Stomach (tissue), 9 donors: ENCODE measurements around the gene HHIPL1. TPM values are rescaled to one million over a fixed set of nuclear protein-coding genes. Genes with fewer than 3 reads are reported as not detected.

Experiments
- DNase-seq, 2 donors: peaks; one replicate each; pipeline versions ENCODE4 v3.0.0 to v3.0.0-alpha.2; 2013 to 2019
- H3K27ac ChIP-seq, 5 donors: fragments of 200-600 bp in 4 of 5; sonication (generic) in 4 of 5; one replicate each; pipeline ENCODE4 v1.5.1; 2013 to 2019; ENCODE audit warnings: mild to moderate bottlenecking in 1 of 5, moderate library complexity in 1 of 5
- H3K27me3 ChIP-seq, 3 donors: fragments of 200-600 bp; sonication (generic); one replicate each; pipeline ENCODE4 v1.5.1; 2017 to 2019; ENCODE audit warnings: mixed run types in 1 of 3
- H3K36me3 ChIP-seq, 4 donors: fragments of 200-600 bp; sonication (generic); 1 replicate in 3 of 4; 2 replicates in 1 of 4; pipeline ENCODE4 v1.5.1; 2016 to 2019
- H3K4me1 ChIP-seq, 4 donors: fragments of 200-600 bp; sonication (generic); one replicate each; pipeline ENCODE4 v1.5.1; 2016 to 2019
- H3K4me3 ChIP-seq, 4 donors: fragments of 200-600 bp; sonication (generic) in 3 of 4; one replicate each; pipeline ENCODE4 v1.5.1; 2016 to 2019; ENCODE audit warnings: mild to moderate bottlenecking in 1 of 4
- H3K9me3 ChIP-seq, 4 donors: fragments of 200-600 bp; sonication (generic); one replicate each; pipeline ENCODE4 v1.5.1; 2016 to 2019
- CTCF ChIP-seq, 7 experiments: fragments of 450-650 bp in 4 of 7; fragments of 200-600 bp in 3 of 7; sonication (generic) in 3 of 7; IDR thresholded peaks; one replicate each; pipeline ENCODE4 v1.5.1; 2016 to 2019; ENCODE audit warnings: antibody characterized with exemption in 7 of 7, control low read depth in 2 of 7, mild to moderate bottlenecking in 1 of 7
- EP300 ChIP-seq: sonication (generic); formaldehyde crosslinking; IDR thresholded peaks from one replicate; pipeline ENCODE4 v1.6.1; 2017; ENCODE audit warnings: antibody characterized with exemption
- POLR2A ChIP-seq, 4 donors: fragments of 450-650 bp; IDR thresholded peaks; one replicate each; pipeline ENCODE4 v1.6.1; 2016; ENCODE audit warnings: antibody characterized with exemption in 4 of 4, control low read depth in 2 of 4, mild to moderate bottlenecking in 1 of 4, moderate library complexity in 1 of 4
- POLR2AphosphoS5 ChIP-seq, 3 donors: sonication (generic); formaldehyde crosslinking; IDR thresholded peaks; one replicate each; pipeline ENCODE4 v1.6.1; 2016; ENCODE audit warnings: antibody characterized with exemption in 3 of 3
- WGBS, 5 donors: extraction: QIAGEN DNeasy Blood & Tissue Kit in 3 of 5; methylation state at CpG; one replicate each; pipeline versions ENCODE4 v1.1.5 to v1.1.7; 2013 to 2018; 5-methylcytosine and 5-hydroxymethylcytosine counted together
- intact Hi-C: fragments of 100-400 bp; cut with DNase I; formaldehyde crosslinking; loops from one replicate; pipeline ENCODE4 v1.15.1; 2023; ENCODE audit warnings: low total_unique reads
- polyA plus RNA-seq, 3 donors: library from polyadenylated mRNA; stranded (reverse); fragments of 200-250 nt; gene quantifications; one replicate each; pipeline ENCODE4 v1.2.3, GENCODE V29; 2013
- total RNA-seq, 5 donors: library from RNA; depleted of rRNA; stranded (reverse); fragments of >200 nt; gene quantifications; one replicate each; pipeline versions ENCODE4 v1.1.0 to v1.2.3, GENCODE V29; 2014 to 2016
- donor health status: healthy with polysubstance abuse.
- donor health status: Bipolar disorder and iron deficiency.
- donor health status: healthy.

The HHIPL1 gene
- total and polyA plus RNA-seq, 8 donors: 0.15 to 2.0 (median 0.68) TPM; not detected in 1

DNA sequence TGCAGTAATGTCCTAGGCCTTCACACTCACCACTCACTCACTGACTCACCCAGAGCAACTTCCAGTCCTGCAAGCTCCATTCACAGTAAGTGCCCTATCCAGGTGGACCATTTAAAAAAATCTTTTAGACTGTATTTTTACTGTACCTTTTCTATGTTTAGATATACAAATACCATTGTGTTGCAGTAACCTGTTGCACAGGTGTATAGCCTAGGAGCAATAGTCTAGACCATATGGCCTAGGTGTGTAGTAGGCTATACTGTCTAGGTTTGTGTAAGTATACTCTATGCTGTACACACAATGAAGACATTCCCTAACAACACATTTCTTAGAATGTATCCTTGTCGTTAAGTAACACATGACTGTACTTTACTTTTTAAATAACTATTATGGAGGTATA lies 56.3 kb downstream of the HHIPL1 start:
- Histone ChIP-seq H3K27ac (no peak overlapping the region), H3K27me3 (no peaks in the 10 kb centered on the region), H3K9me3 (peaks cover 0 to 24% (median 12%) of the 10 kb centered on the region in 4 donors), H3K4me3 (no peak overlapping the region), H3K4me1 (no peaks in the 10 kb centered on the region), H3K36me3 (peaks cover 0 to 6% (median 0%) of the 10 kb centered on the region in 4 donors)
- TF ChIP-seq EP300 (no peak), POLR2AphosphoS5 (IDR thresholded peaks at IDR 0.05) (no peak), POLR2A (IDR thresholded peaks at IDR 0.05) (no peak), CTCF (IDR thresholded peaks at IDR 0.05) (no peak)
- intact Hi-C loops: no loop called here
- DNase-seq: no peak
- WGBS, 5 donors: 88 to 98% (median 95%) methylated on average over 1 of the region's 1 CpG

DNA sequence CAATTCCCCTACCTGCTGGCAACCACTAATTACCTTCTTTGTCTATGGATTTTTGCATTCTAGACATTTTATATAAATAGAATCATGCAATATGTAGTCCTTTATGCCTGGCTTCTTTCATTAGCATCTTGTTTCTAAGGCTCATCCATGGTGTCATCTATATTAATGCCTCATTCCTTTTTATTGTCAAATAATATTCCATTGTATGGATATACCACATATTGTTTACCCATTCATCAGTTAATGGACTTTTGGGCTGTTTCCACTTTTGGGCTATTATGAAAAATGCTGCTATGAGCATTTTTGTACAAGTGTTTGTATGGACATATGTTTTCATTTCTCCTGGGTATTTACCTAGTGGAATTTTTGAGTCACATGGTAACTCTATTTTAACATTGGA lies 57.2 kb downstream of the HHIPL1 start:
- no peaks in the 10 kb centered on the region for H3K27me3 ChIP-seq
- H3K4me1 ChIP-seq: no peaks in the 10 kb centered on the region
- no peak for DNase-seq
- peaks cover 0 to 24% (median 12%) of the 10 kb centered on the region in 4 donors for H3K9me3 ChIP-seq
- intact Hi-C loops: no loop called here
- TF ChIP-seq POLR2AphosphoS5 (IDR thresholded peaks at IDR 0.05) (no peak), POLR2A (IDR thresholded peaks at IDR 0.05) (no peak), CTCF (IDR thresholded peaks at IDR 0.05) (no peak), EP300 (no peak)
- H3K4me3 ChIP-seq: no peak overlapping the region
- H3K27ac ChIP-seq: no peak overlapping the region
- peaks cover 0 to 6% (median 0%) of the 10 kb centered on the region in 4 donors for H3K36me3 ChIP-seq

- peaks cover 0 to 6% (median 0%) of the 10 kb centered on the region in 4 donors for H3K36me3 ChIP-seq
- H3K27ac ChIP-seq: no peak overlapping the region
- H3K27me3 ChIP-seq: no peaks in the 10 kb centered on the region
- DNase-seq: no peak
- no peaks in the 10 kb centered on the region for H3K4me1 ChIP-seq
- peaks cover 0 to 24% (median 12%) of the 10 kb centered on the region in 4 donors for H3K9me3 ChIP-seq
- no peak overlapping the region for H3K4me3 ChIP-seq
- 93 to 100% (median 95%) methylated on average over 3 of the region's 3 CpGs for WGBS, 5 donors
- intact Hi-C loops: no loop called here
- TF ChIP-seq POLR2A (IDR thresholded peaks at IDR 0.05) (no peak), EP300 (no peak), CTCF (IDR thresholded peaks at IDR 0.05) (no peak), POLR2AphosphoS5 (IDR thresholded peaks at IDR 0.05) (no peak)
Observed at GRCh38 chr14:99703381-99703780, 58.5 kb downstream of the HHIPL1 start.

DNA sequence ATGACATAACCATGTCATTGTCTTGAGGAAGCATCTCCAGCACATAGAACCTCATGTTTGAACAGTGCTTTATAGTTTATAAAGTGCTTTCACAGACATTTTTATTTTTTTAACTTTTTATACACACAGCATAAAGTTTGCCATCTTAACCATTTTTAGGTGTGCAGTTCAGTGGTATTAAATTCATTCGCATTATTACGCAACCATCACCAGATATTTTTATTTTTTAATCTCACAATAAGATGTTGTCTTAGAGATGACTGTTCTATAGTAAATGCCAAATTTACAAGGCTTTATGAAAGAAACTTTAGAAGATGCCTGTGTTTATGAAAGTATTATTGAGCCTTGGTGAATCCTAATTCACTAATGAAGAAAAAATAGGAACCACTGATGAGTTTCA lies 59.1 kb downstream of the HHIPL1 start:
- no peak for DNase-seq
- no peak for TF ChIP-seq POLR2A (IDR thresholded peaks at IDR 0.05)
- TF ChIP-seq CTCF (IDR thresholded peaks at IDR 0.05): no peak
- no peak for TF ChIP-seq POLR2AphosphoS5 (IDR thresholded peaks at IDR 0.05)
- no peak for TF ChIP-seq EP300
- intact Hi-C loops: no loop called here

More for the DNA sequence above, 59.1 kb downstream of the HHIPL1 start:
- WGBS, 5 donors: 95 to 99% (median 99%) methylated on average over 2 of the region's 2 CpGs
- Histone ChIP-seq H3K4me1 (no peaks in the 10 kb centered on the region), H3K4me3 (no peak overlapping the region), H3K27ac (no peak overlapping the region), H3K27me3 (no peaks in the 10 kb centered on the region), H3K9me3 (peaks cover 0 to 24% (median 12%) of the 10 kb centered on the region in 4 donors), H3K36me3 (peaks cover 0 to 6% (median 0%) of the 10 kb centered on the region in 4 donors)
